Endothelial cell of umbilical vein (primary cell): ENCODE measurements around the gene SLC25A22. TPM values are rescaled to one million over a fixed set of nuclear protein-coding genes. Genes with fewer than 3 reads are reported as not detected.

Source experiments
- BruUV-seq: library from RNA; stranded (reverse); fragments of 400-500 nt; replicated peaks from 2 replicates; lab custom pipeline; 2021; lab: Mats Ljungman, UMichigan
- CTCF ChIA-PET: fragments of 300-600, 350-600 bp; sonication (Branson Sonifier 250); formaldehyde crosslinking; loops from one replicate; lab custom pipeline; 2021; ENCODE audit warnings: antibody characterized with exemption, inconsistent platforms; lab: Charles Lee
- POLR2A ChIA-PET: fragments of 300-600, 350-600 bp; sonication (Branson Sonifier 250); formaldehyde crosslinking; loops from one replicate; lab custom pipeline; 2021; ENCODE audit warnings: antibody characterized with exemption, inconsistent platforms; lab: Charles Lee
- DNase-seq: peaks from one replicate; pipeline ENCODE4 v3.0.0-alpha.2; 2011; ENCODE audit warnings: low read depth, low spot score
- FAIRE-seq: peaks from 2 replicates; lab custom pipeline; 2011; peaks lifted over from hg19 to GRCh38; lab: Jason Lieb, UNC
- H2AFZ ChIP-seq: 2 replicates; pipeline ENCODE4 v1.6.0; 2012; ENCODE audit warnings: low read depth, low read length, control low read depth, inconsistent platforms
- H3K27ac ChIP-seq: 2 replicates; pipeline ENCODE4 v1.5.1; 2011; ENCODE audit warnings: low read depth, mild to moderate bottlenecking, control low read depth, low read length, moderate library complexity; ENCODE audit not compliant: insufficient read depth
- H3K27me3 ChIP-seq, 2 experiments: 2 replicates each; pipeline versions ENCODE4 v1.6.0 to v1.6.1; 2011; ENCODE audit warnings: low read length in 2 of 2, mixed read lengths in 1 of 2; ENCODE audit not compliant: control insufficient read depth in 2 of 2, insufficient read depth in 2 of 2
- H3K36me3 ChIP-seq, 2 experiments: 2 replicates in 1 of 2; 3 replicates in 1 of 2; pipeline ENCODE4 v1.5.1; 2011; ENCODE audit warnings: low read length in 2 of 2, mild to moderate bottlenecking in 1 of 2, moderate library complexity in 1 of 2; ENCODE audit not compliant: control insufficient read depth in 2 of 2, insufficient read depth in 2 of 2; ENCODE audit errors: extremely low read depth in 1 of 2
- H3K4me1 ChIP-seq: 3 replicates; pipeline ENCODE4 v1.5.1; 2011; ENCODE audit warnings: mild to moderate bottlenecking, low read length; ENCODE audit not compliant: control insufficient read depth, insufficient read depth; ENCODE audit errors: extremely low read depth
- H3K4me2 ChIP-seq: 2 replicates; pipeline ENCODE4 v1.6.1; 2011; ENCODE audit warnings: low read length, control low read depth, mixed read lengths; ENCODE audit not compliant: insufficient read depth
- H3K4me3 ChIP-seq, 3 experiments: fragments of 200-600 bp in 1 of 3; sonication (generic), shearing (Covaris generic) in 1 of 3; replicated peaks in 1 of 3; 2 replicates each; pipeline ENCODE4 v1.5.1; 2011 to 2016; ENCODE audit warnings: control low read depth in 3 of 3, low read length in 3 of 3, mild to moderate bottlenecking in 2 of 3, inconsistent platforms in 1 of 3, low read depth in 1 of 3, moderate library complexity in 1 of 3; ENCODE audit not compliant: insufficient read depth in 1 of 3
- H3K79me2 ChIP-seq: 2 replicates; pipeline ENCODE4 v1.6.0; 2012; ENCODE audit warnings: low read length, inconsistent platforms; ENCODE audit not compliant: control insufficient read depth, insufficient read depth
- H3K9ac ChIP-seq: replicated peaks from 2 replicates; pipeline ENCODE3; 2011; ENCODE audit warnings: low read length, control low read depth; ENCODE audit not compliant: insufficient read depth; ENCODE audit errors: extremely low read depth
- H3K9me1 ChIP-seq: replicated peaks from 3 replicates; pipeline ENCODE4 v1.6.0; 2011; ENCODE audit warnings: mild to moderate bottlenecking, low read length; ENCODE audit not compliant: control insufficient read depth, insufficient read depth; ENCODE audit errors: extremely low read depth
- H3K9me3 ChIP-seq: replicated peaks from 2 replicates; pipeline ENCODE4 v1.5.1; 2012; ENCODE audit warnings: low read length, inconsistent platforms; ENCODE audit not compliant: control insufficient read depth, insufficient read depth
- H4K20me1 ChIP-seq: replicated peaks from 2 replicates; pipeline ENCODE3; 2011; ENCODE audit warnings: mild to moderate bottlenecking, low read length; ENCODE audit not compliant: control insufficient read depth, insufficient read depth; ENCODE audit errors: extremely low read depth
- CTCF ChIP-seq, 2 donors: IDR thresholded peaks; 1 replicate in 1 of 2; 2 replicates in 1 of 2; pipeline ENCODE4 v1.5.1; 2011; ENCODE audit warnings: low read length in 2 of 2, mild to moderate bottlenecking in 2 of 2, moderate library complexity in 2 of 2, control low read depth in 1 of 2, inconsistent platforms in 1 of 2, low read depth in 1 of 2; ENCODE audit not compliant: insufficient read depth in 1 of 2; ENCODE audit errors: extremely low read depth in 1 of 2
- FOS ChIP-seq: IDR thresholded peaks from 2 replicates; pipeline ENCODE4 v1.6.1; 2011; ENCODE audit warnings: mild to moderate bottlenecking, low read length, moderate library complexity, borderline replicate concordance; ENCODE audit not compliant: insufficient read depth
- JUN ChIP-seq: IDR thresholded peaks from 2 replicates; pipeline ENCODE4 v1.6.1; 2011; ENCODE audit warnings: borderline replicate concordance, low read depth; ENCODE audit not compliant: insufficient read length, insufficient read depth
- MYC ChIP-seq: IDR thresholded peaks from one replicate; pipeline ENCODE4 v1.6.1; 2011; ENCODE audit warnings: mild to moderate bottlenecking, low read depth, low read length
- POLR2A ChIP-seq: IDR thresholded peaks from 2 replicates; pipeline ENCODE4 v1.6.1; 2012; ENCODE audit warnings: low read depth, mild to moderate bottlenecking, control low read depth, low read length
- POLR2AphosphoS5 ChIP-seq: IDR thresholded peaks from 2 replicates; pipeline ENCODE4 v1.6.1; 2012; ENCODE audit warnings: low read depth, mild to moderate bottlenecking, control low read depth, low read length, moderate library complexity; ENCODE audit not compliant: insufficient read depth
- dilution Hi-C: fragments of 300-500 bp; cut with MboI; formaldehyde crosslinking; loops from one replicate; pipeline ENCODE4 v1.15.0; 2019; ENCODE audit warnings: low sequenced_read_pairs; ENCODE audit not compliant: extremely low pct_ligation_motif_present
- intact Hi-C: fragments of 100-400 bp; cut with micrococcal nuclease; formaldehyde crosslinking; loops from one replicate; pipeline ENCODE4 v1.10.0; 2022
- polyA plus RNA-seq, 4 experiments: library from polyadenylated mRNA; depleted of rRNA in 3 of 4; stranded (reverse) in 3 of 4; unstranded in 1 of 4; fragments of >200 nt; gene quantifications; 2 replicates each; pipeline versions ENCODE4 v1.2.1 to v1.2.3, GENCODE V29; 2011 to 2012; ENCODE audit warnings: missing spikeins in 1 of 4
- total RNA-seq: library from RNA; stranded (reverse); gene quantifications from 2 replicates; pipeline ENCODE4 v1.2.3, GENCODE V29; 2021

SLC25A22 gene
- total and polyA plus RNA-seq, 2 donors (not counting 3 experiments of a cell fraction or from before 2014, with no cell fraction given): 24.5 to 24.9 TPM

GRCh38 chr11:799641-800316 is 1.7 kb upstream of the SLC25A22 start:
- dilution Hi-C loops: no loop called here
- no peak overlapping the region for H3K27ac ChIP-seq
- peaks cover 0 to 20% of the 10 kb centered on the region in 2 experiments for H3K36me3 ChIP-seq
- no peak for FAIRE-seq
- H3K27me3 ChIP-seq: no peaks in the 10 kb centered on the region
- peaks cover 11% of the 10 kb centered on the region for H3K79me2 ChIP-seq
- peaks cover 26% of the 10 kb centered on the region for H3K4me1 ChIP-seq
- ChIA-PET POLR2A (no interaction called here), CTCF (no interaction called here)
- intact Hi-C loops: no loop called here
- no peak overlapping the region for H3K4me2 ChIP-seq
- no peaks in the 10 kb centered on the region for H3K9me1 ChIP-seq
- no peak overlapping the region for H3K9ac ChIP-seq
- H4K20me1 ChIP-seq: no peaks in the 10 kb centered on the region
- no peaks in the 10 kb centered on the region for H3K9me3 ChIP-seq
- no TSS peak for BruUV-seq
- H2AFZ ChIP-seq: no peak overlapping the region
- DNase-seq: no peak
- H3K4me3 ChIP-seq: no peak overlapping the region
- no peak for TF ChIP-seq POLR2A
- TF ChIP-seq MYC: no peak
- TF ChIP-seq POLR2AphosphoS5: no peak
- TF ChIP-seq FOS: no peak
- TF ChIP-seq CTCF (IDR thresholded peaks at IDR 0.05; ENCODE audit: extremely low read depth in 1 of 2, insufficient read depth in 1 of 2, low read depth in 1 of 2, low read length in 2 of 2): no peak
- no peak for TF ChIP-seq JUN
